Neural cell (in vitro differentiated cells): ENCODE data around the gene SGSM1. TPM values are rescaled to one million over a fixed set of nuclear protein-coding genes. Genes with fewer than 3 reads are reported as not detected.

Experiments
- H2AFZ ChIP-seq: fragments of 200-600, 300-800 bp; sonication (generic), shearing (Covaris generic); 2 replicates; pipeline ENCODE4 v1.6.0; 2014; ENCODE audit warnings: low read depth, mild to moderate bottlenecking, antibody characterized with exemption, low read length, moderate library complexity
- H3F3A ChIP-seq: fragments of 200-600 bp; shearing (Covaris generic); 2 replicates; pipeline ENCODE4 v1.6.1; 2016; ENCODE audit warnings: mild to moderate bottlenecking, moderate library complexity, mixed read lengths, antibody characterized with exemption, low read length; ENCODE audit not compliant: insufficient read depth, poor library complexity, severe bottlenecking
- H3K27ac ChIP-seq: fragments of 200-600, 300-800 bp; sonication (generic), shearing (Covaris generic); 2 replicates; pipeline ENCODE4 v1.5.1; 2014; ENCODE audit warnings: mild to moderate bottlenecking, low read length, moderate library complexity
- H3K27me3 ChIP-seq: fragments of 300-800, 200-600 bp; sonication (generic), shearing (Covaris generic); 2 replicates; pipeline ENCODE4 v1.6.0; 2014; ENCODE audit warnings: mild to moderate bottlenecking, low read depth, low read length, moderate library complexity; ENCODE audit not compliant: insufficient read depth
- H3K36me3 ChIP-seq: fragments of 300-800, 200-600 bp; sonication (generic), shearing (Covaris generic); 2 replicates; pipeline ENCODE4 v1.5.1; 2014; ENCODE audit warnings: mild to moderate bottlenecking, antibody characterized with exemption, low read length, moderate library complexity; ENCODE audit not compliant: insufficient read depth
- H3K4me2 ChIP-seq: fragments of 300-800, 200-600 bp; sonication (generic), shearing (Covaris generic); 2 replicates; pipeline ENCODE4 v1.6.0; 2014; ENCODE audit warnings: mild to moderate bottlenecking, low read length
- H3K4me3 ChIP-seq: fragments of 300-800, 200-600 bp; sonication (generic), shearing (Covaris generic); 2 replicates; pipeline ENCODE4 v1.5.1; 2014; ENCODE audit warnings: mild to moderate bottlenecking, low read length, moderate library complexity
- H3K79me2 ChIP-seq: fragments of 200-600 bp; shearing (Covaris generic); replicated peaks from 2 replicates; pipeline ENCODE4 v1.6.0; 2014; ENCODE audit warnings: mild to moderate bottlenecking, low read length, moderate library complexity; ENCODE audit not compliant: insufficient read depth
- H3K9ac ChIP-seq: fragments of 300-800, 200-600 bp; sonication (generic), shearing (Covaris generic); 2 replicates; pipeline ENCODE4 v1.6.1; 2016; ENCODE audit warnings: mild to moderate bottlenecking, low read length, mixed read lengths
- H3K9me2 ChIP-seq: fragments of 200-600 bp; shearing (Covaris generic); 2 replicates; pipeline ENCODE4 v1.6.1; 2016; ENCODE audit warnings: mild to moderate bottlenecking, low read length, mixed read lengths; ENCODE audit not compliant: insufficient read depth
- H3K9me3 ChIP-seq: fragments of 200-600, 300-800 bp; sonication (generic), shearing (Covaris generic); 2 replicates; pipeline ENCODE4 v1.6.1; 2016; ENCODE audit warnings: mild to moderate bottlenecking, mixed run types, low read length, moderate library complexity, mixed read lengths
- H4K20me1 ChIP-seq: fragments of 200-600 bp; shearing (Covaris generic); 2 replicates; pipeline ENCODE4 v1.6.1; 2016; ENCODE audit warnings: mild to moderate bottlenecking, mixed run types; ENCODE audit not compliant: insufficient read depth
- EP300 ChIP-seq: fragments of 450-650 bp; conservative IDR thresholded peaks from 2 replicates; pipeline ENCODE4 v1.6.1; 2014; ENCODE audit warnings: antibody characterized with exemption, mild to moderate bottlenecking, moderate library complexity; ENCODE audit not compliant: poor library complexity, severe bottlenecking
- EZH2 ChIP-seq: fragments of 200-600, 300-800 bp; shearing (Covaris generic), sonication (generic); IDR thresholded peaks from 2 replicates; pipeline ENCODE4 v1.6.1; 2014; ENCODE audit warnings: antibody characterized with exemption, low read length, borderline replicate concordance, mild to moderate bottlenecking; ENCODE audit not compliant: insufficient read depth, poor library complexity, severe bottlenecking
- MXI1 ChIP-seq: fragments of 450-650 bp; conservative IDR thresholded peaks from 2 replicates; pipeline ENCODE4 v1.6.1; 2014; ENCODE audit warnings: antibody characterized with exemption, mild to moderate bottlenecking; ENCODE audit not compliant: poor library complexity, severe bottlenecking
- POLR2AphosphoS5 ChIP-seq: IDR thresholded peaks from 2 replicates; pipeline ENCODE4 v1.6.1; 2012
- RAD21 ChIP-seq: fragments of 450-650 bp; conservative IDR thresholded peaks from 2 replicates; pipeline ENCODE4 v1.6.1; 2014; ENCODE audit warnings: antibody characterized with exemption, mild to moderate bottlenecking, moderate library complexity
- SMC3 ChIP-seq: fragments of 450-650 bp; conservative IDR thresholded peaks from 2 replicates; pipeline ENCODE4 v1.6.1; 2014; ENCODE audit warnings: antibody characterized with exemption, mild to moderate bottlenecking, moderate library complexity; ENCODE audit not compliant: poor library complexity
- TAF1 ChIP-seq: IDR thresholded peaks from 2 replicates; pipeline ENCODE4 v1.6.1; 2012; ENCODE audit warnings: low read depth
- polyA plus RNA-seq: library from polyadenylated mRNA; depleted of rRNA; stranded (reverse); fragments of >200 nt; gene quantifications from 2 replicates; pipeline ENCODE4 v1.2.3, GENCODE V29; 2014
- TF ChIP-seq, protein P1 (sequence below): IDR thresholded peaks from 2 replicates; pipeline ENCODE4 v1.6.1; 2012; ENCODE audit warnings: borderline replicate concordance
- TF ChIP-seq, protein P2 (sequence below): fragments of 450-650 bp; IDR thresholded peaks from 2 replicates; pipeline ENCODE4 v1.5.1; 2014; ENCODE audit warnings: antibody characterized with exemption, mild to moderate bottlenecking, moderate library complexity; ENCODE audit not compliant: poor library complexity, severe bottlenecking

The SGSM1 gene
- polyA plus RNA-seq, 1 donor from 2014 or later, result 7.5 TPM

DNA sequence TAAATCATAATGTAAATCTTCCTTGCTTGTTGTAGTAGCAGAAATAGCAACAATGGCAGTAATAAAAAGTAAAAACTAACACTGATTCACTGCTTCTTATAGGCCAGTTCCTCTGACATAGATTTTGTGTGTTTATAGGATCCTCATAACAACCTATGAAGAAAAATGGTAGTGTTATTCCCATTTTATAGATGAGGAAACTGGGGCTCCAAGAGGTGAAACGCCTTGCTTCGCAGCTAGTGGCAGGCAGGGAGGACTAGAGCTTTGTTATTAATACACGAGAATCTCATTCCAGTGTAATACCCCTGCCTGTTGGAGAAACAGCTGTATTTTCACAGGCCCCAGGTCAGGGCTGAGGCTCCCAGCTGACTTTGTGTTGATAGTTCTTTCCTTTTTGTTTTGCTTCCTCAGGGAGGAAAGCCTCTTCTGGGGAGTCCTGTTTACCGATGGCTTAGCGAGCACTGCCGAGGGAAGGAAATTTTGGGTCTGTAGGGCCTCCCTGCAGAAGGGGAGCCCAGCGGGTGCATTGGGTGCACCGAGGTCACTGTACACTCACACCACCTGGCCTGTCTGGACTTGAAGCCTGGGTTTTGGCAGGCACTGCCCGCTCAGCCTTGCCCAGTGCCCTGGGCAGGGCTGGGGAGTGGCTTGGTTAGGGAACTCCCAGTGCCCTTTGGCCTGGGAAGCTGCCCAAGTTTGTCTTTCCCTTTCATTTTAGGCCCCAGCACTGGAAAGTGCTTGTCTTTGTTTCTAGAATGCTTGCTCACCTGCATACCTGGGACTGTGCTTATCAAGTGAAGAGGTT, 160.0 kb downstream of the SGSM1 start:
- Histone ChIP-seq H3K9me3 (no peaks in the 10 kb centered on the region), H3K9me2 (no peaks in the 10 kb centered on the region), H3K36me3 (no peaks in the 10 kb centered on the region), H3K9ac (no peak overlapping the region), H3K79me2 (no peaks in the 10 kb centered on the region), H3F3A (no peaks in the 10 kb centered on the region), H3K4me2 (no peak overlapping the region), H3K27ac (no peak overlapping the region), H3K27me3 (no peaks in the 10 kb centered on the region), H3K4me3 (no peak overlapping the region), H4K20me1 (no peaks in the 10 kb centered on the region), H2AFZ (no peak overlapping the region)
- no peak for TF ChIP-seq RAD21
- TF ChIP-seq TAF1, result no peak
- no peak for TF ChIP-seq MXI1
- TF ChIP-seq, protein P1, sequence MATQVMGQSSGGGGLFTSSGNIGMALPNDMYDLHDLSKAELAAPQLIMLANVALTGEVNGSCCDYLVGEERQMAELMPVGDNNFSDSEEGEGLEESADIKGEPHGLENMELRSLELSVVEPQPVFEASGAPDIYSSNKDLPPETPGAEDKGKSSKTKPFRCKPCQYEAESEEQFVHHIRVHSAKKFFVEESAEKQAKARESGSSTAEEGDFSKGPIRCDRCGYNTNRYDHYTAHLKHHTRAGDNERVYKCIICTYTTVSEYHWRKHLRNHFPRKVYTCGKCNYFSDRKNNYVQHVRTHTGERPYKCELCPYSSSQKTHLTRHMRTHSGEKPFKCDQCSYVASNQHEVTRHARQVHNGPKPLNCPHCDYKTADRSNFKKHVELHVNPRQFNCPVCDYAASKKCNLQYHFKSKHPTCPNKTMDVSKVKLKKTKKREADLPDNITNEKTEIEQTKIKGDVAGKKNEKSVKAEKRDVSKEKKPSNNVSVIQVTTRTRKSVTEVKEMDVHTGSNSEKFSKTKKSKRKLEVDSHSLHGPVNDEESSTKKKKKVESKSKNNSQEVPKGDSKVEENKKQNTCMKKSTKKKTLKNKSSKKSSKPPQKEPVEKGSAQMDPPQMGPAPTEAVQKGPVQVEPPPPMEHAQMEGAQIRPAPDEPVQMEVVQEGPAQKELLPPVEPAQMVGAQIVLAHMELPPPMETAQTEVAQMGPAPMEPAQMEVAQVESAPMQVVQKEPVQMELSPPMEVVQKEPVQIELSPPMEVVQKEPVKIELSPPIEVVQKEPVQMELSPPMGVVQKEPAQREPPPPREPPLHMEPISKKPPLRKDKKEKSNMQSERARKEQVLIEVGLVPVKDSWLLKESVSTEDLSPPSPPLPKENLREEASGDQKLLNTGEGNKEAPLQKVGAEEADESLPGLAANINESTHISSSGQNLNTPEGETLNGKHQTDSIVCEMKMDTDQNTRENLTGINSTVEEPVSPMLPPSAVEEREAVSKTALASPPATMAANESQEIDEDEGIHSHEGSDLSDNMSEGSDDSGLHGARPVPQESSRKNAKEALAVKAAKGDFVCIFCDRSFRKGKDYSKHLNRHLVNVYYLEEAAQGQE, result no peak
- TF ChIP-seq EZH2, result no peak
- no peak for TF ChIP-seq POLR2AphosphoS5
- TF ChIP-seq, protein P2, sequence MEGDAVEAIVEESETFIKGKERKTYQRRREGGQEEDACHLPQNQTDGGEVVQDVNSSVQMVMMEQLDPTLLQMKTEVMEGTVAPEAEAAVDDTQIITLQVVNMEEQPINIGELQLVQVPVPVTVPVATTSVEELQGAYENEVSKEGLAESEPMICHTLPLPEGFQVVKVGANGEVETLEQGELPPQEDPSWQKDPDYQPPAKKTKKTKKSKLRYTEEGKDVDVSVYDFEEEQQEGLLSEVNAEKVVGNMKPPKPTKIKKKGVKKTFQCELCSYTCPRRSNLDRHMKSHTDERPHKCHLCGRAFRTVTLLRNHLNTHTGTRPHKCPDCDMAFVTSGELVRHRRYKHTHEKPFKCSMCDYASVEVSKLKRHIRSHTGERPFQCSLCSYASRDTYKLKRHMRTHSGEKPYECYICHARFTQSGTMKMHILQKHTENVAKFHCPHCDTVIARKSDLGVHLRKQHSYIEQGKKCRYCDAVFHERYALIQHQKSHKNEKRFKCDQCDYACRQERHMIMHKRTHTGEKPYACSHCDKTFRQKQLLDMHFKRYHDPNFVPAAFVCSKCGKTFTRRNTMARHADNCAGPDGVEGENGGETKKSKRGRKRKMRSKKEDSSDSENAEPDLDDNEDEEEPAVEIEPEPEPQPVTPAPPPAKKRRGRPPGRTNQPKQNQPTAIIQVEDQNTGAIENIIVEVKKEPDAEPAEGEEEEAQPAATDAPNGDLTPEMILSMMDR, result no peak

DNA sequence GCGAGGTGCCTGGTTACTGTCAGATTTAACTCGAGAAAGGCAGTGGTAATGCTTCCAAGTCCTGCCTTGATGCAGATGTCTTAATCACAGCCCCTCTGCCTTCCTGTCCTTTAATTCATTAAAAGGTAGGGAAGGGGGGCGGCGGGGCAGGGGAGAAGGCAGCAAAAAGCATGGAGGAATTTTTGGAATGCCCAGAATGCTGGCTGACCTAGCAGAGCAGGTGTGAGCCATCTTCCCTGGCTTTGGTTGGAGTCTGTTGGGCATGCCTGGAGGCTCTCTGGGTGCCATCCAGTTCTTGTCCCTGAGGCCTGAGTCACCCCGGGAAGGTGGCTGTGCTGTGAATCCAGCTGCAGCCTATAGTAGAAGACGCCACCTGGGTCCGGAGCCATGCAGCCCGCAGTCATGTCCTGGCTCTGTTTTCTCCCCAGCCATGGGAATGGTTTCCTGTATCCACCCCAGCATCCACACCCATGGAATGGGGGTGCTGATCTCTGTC, 162.1 kb downstream of the SGSM1 start:
- no peaks in the 10 kb centered on the region for H4K20me1 ChIP-seq
- H3K9me2 ChIP-seq, result no peaks in the 10 kb centered on the region
- H3K36me3 ChIP-seq, result no peaks in the 10 kb centered on the region
- H3K79me2 ChIP-seq, result no peaks in the 10 kb centered on the region
- no peak overlapping the region for H3K4me3 ChIP-seq
- no peak overlapping the region for H3K4me2 ChIP-seq
- H3K9ac ChIP-seq, result no peak overlapping the region
- no peaks in the 10 kb centered on the region for H3K27me3 ChIP-seq
- no peaks in the 10 kb centered on the region for H3K9me3 ChIP-seq
- no peak overlapping the region for H2AFZ ChIP-seq
- TF ChIP-seq RAD21 (no peak), MXI1 (no peak), SMC3 (no peak), EP300 (no peak), EZH2 (no peak), TAF1 (no peak), POLR2AphosphoS5 (no peak)
- TF ChIP-seq, protein P1, result no peak
- TF ChIP-seq, protein P2, result no peak
- no peak overlapping the region for H3K27ac ChIP-seq
- no peaks in the 10 kb centered on the region for H3F3A ChIP-seq
